UCSD-AML1 (cell line): ENCODE measurements around the gene SDCBP2.

Experiments used
- DNase-seq: peaks from one replicate; lab custom pipeline; 2025; ENCODE audit not compliant: unreplicated experiment; lab: John Stamatoyannopoulos, UW

The SDCBP2 gene

GRCh38 chr20:1315804-1316203 is 13.1 kb downstream of the SDCBP2 start:
- DNase-seq = no peak

GRCh38 chr20:1313236-1313964 is 15.5 kb downstream of the SDCBP2 start:
- peak; percentile 64 for DNase-seq

- DNase-seq = no peak
These were observed 16.1 kb downstream of the SDCBP2 start for GRCh38 chr20:1312904-1313235.

GRCh38 chr20:1312308-1312707 is 16.6 kb downstream of the SDCBP2 start:
- DNase-seq = no peak

- DNase-seq = no peak
These were observed 18.3 kb downstream of the SDCBP2 start for GRCh38 chr20:1310506-1311190.

GRCh38 chr20:1310071-1310470 is 18.9 kb downstream of the SDCBP2 start:
- no peak for DNase-seq

- DNase-seq = no peak
These were observed 19.5 kb downstream of the SDCBP2 start for GRCh38 chr20:1309439-1309847.

GRCh38 chr20:1308702-1309095 is 20.2 kb downstream of the SDCBP2 start:
- no peak for DNase-seq

GRCh38 chr20:1308067-1308701 is 20.8 kb downstream of the SDCBP2 start:
- no peak for DNase-seq

GRCh38 chr20:1307571-1307971 is 21.4 kb downstream of the SDCBP2 start:
- DNase-seq = no peak

- no peak for DNase-seq
These were observed 21.8 kb downstream of the SDCBP2 start for GRCh38 chr20:1307171-1307570.

- no peak for DNase-seq
These were observed 22.4 kb downstream of the SDCBP2 start for GRCh38 chr20:1306316-1307135.

- no peak for DNase-seq
These were observed 23.2 kb downstream of the SDCBP2 start for GRCh38 chr20:1305712-1306111.

- no peak for DNase-seq
These were observed 24.0 kb downstream of the SDCBP2 start for GRCh38 chr20:1304710-1305515.

- DNase-seq = no peak
These were observed 26.0 kb downstream of the SDCBP2 start for GRCh38 chr20:1302685-1303541.

- peak; percentile 53 for DNase-seq
These were observed 27.9 kb downstream of the SDCBP2 start for GRCh38 chr20:1301031-1301529.

- no peak for DNase-seq
These were observed 28.7 kb downstream of the SDCBP2 start for GRCh38 chr20:1300083-1300840.

- no peak for DNase-seq
These were observed 29.4 kb downstream of the SDCBP2 start for GRCh38 chr20:1299522-1299921.
